ENCODE data around the gene HNRNPM.
"Not testable (repeated sequence)": the region's sequence is repeated elsewhere in the genome, so short reads cannot be mapped to it uniquely, and the experiment has no call there.

The HNRNPM gene, protein sequence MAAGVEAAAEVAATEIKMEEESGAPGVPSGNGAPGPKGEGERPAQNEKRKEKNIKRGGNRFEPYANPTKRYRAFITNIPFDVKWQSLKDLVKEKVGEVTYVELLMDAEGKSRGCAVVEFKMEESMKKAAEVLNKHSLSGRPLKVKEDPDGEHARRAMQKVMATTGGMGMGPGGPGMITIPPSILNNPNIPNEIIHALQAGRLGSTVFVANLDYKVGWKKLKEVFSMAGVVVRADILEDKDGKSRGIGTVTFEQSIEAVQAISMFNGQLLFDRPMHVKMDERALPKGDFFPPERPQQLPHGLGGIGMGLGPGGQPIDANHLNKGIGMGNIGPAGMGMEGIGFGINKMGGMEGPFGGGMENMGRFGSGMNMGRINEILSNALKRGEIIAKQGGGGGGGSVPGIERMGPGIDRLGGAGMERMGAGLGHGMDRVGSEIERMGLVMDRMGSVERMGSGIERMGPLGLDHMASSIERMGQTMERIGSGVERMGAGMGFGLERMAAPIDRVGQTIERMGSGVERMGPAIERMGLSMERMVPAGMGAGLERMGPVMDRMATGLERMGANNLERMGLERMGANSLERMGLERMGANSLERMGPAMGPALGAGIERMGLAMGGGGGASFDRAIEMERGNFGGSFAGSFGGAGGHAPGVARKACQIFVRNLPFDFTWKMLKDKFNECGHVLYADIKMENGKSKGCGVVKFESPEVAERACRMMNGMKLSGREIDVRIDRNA

DNA sequence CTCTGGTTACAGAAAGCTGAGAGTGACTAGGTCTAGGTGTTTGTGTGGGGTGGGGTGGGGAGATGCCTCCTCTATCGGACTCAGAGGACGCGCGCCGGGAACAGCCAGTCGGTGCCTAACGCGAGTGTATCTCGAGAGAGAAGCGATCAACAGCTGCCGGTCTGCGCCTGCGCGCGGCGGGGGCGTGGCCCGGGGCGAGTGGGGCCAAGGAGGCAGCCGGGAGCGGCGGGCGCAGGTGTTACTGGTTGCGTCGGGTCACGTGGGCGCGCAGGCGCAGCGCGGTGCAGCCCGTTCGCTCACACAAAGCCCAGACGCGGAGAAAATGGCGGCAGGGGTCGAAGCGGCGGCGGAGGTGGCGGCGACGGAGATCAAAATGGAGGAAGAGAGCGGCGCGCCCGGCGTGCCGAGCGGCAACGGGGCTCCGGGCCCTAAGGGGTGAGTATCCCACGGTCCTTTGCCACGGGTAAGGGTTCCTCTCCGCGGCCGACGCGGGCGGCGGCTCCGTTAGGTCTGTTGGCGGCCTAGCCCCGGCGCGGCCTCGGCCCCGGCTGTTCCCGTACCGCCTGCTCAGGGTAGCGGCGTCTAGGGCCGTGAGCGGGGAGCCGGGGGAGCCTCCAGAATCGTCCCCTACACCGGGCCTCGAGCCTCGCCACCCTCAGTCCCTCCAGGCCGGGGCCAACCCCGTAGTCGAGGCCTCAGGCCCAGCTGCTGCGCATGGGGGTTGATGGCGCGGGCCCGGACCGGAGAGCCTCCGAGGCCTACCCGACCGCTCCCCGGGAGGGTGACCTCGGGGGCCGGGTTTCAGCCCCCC, at the start of gene HNRNPM:
Gene HNRNPM, plus strand, starts transcription at position 299 of the 811 bp plus-strand sequence. Its CDS starts 24 bp downstream, at position 323.
- peak; percentile 100 for DNase-seq (ENCODE audit: low spot score)

DNA sequence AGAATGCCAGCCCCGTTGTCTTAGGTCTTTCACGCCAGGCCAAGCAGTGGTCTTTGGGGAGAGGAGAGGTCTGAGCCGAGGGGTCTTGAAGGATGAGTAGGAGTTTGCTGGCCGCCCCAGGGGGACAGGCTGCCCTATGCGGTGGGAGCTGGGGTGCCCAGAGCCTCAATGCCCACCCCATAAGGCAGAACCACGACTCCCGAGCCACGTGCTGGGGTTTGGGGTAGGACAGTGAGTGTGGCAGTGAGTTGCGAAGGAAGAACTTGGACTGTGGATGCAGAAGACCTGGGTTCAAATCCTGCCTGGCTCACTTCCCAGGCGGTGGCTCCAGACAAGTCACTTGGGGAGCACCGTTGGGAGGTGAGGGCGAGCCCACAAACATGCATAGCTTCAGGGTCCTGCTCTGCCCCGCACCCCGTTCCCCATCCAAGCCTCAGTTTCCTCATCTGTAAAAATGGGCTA, 49.1 kb upstream of the HNRNPM start:
- DNase-seq (ENCODE audit: low spot score): no peak

DNA sequence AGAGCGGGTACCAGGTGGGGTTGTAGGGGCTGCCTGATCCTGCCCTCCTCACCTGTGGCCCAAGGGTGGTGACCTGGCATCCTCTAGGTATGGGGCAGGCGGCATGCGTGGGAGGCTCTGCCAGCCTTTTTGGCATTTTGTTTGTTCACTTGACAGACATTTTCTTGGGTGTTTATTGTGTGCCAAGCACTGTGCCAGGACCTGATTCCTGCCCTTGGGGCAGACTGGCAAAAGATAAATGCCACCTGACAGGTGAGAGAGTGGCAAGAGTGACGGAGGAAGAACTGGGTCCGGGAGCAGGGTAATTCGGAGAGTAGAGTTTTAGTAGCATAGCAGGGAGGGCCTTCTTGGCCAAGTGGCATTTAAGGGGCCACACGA, 48.6 kb upstream of the HNRNPM start:
- DNase-seq (ENCODE audit: low spot score): no peak

DNA sequence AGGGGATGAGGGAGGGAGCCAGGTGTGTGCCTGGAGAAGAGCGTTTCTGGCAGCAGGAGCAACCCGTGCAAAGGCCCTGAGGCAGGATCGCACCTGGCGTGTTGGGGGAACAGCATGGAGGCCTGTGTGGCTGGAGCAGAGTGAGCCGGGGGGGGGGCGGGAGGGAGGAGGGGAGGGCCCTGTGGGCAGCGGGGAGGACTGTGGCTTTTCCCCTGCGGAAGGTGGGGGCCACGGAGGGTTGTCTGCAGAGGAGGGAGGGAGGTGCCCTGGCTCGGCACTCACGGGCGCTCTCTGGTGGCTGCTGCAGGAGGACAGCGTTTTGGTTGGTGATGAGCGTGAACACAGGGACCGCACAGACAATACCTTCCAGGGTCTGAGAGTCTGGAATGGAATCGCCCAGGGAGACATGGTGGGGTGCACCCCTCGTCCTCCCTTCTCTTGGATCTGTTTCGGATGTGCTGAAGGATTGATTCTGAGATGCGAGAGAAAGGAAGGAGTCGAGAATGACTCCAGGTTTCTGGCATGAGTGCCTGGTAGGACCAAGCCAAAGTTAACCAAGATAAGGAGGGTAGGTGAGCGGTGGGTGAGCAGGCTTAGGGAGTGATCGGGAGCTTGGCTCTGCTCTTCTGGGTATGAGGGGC, 48.1 kb upstream of the HNRNPM start:
- peak; percentile 50 for DNase-seq (ENCODE audit: low spot score)

DNA sequence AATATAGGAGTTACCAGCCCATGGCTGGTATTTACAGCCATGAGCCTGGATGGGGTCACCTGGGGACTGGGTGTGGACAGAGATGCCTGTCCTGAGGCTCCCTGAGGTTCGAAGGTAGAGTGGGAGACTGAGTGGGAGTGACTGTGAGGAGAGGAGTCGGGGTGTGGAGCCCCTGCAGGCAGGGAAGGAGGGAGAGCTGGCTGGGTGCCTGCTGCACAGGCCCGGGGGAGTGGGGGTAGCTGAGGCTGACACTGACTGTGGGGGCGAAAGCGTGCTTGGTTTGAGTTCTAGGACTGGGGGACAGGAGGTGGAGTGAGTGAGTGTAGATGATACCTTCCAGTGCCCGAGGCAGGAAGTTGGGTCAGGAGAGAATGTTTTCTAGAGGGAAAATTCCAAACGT, 47.5 kb upstream of the HNRNPM start:
- no peak for DNase-seq (ENCODE audit: low spot score)

DNA sequence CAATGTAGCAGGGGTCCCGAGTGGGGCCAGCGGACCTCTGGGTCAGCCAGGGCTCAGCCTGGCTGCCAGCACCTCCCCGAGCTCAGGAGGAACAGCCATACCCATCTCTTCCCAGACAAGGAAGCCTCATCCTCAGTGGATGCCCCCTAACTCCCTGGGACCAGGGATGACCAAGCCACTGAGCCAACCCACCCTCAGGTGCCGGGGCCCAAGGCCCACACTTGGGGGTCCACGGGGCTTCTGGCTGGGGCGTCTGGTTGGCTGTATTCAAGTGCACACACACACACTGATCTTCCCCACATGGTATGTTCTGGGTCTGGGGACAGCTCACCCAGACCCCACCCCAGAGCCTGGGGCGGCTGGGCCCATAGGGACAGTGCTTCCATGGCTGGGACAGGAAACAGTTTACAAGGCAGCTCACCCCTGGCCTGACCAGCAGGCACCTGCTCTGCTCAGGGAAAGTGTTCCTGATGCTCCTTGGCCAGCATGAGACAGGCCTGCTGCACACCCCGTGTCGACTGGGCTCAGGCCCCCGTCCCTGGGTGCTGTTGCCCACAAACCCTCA, 46.9 kb upstream of the HNRNPM start:
- DNase-seq (ENCODE audit: low spot score): no peak

DNA sequence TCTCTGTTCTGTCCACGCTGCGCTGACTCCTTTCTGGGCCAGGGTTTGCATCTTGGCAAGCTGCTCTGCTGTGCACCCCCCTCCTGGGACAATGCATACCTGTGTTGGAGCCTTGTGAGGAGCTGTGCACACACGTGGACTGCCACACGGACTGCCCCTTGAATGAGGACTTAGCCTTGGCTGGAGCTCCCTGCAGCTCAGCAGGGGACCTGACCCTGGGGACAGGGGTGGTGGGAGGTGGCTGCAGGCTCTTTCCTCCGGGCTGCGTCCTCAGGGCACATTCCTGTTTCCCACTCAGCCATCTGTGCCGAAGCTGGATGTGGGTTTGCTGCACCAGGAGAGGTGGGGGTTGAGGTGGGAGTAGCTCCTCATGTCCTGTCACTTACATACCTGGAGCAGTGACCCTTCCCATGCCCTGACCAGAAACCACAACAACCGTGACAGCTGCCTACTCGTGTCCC, 46.4 kb upstream of the HNRNPM start:
- no peak for DNase-seq (ENCODE audit: low spot score)

DNA sequence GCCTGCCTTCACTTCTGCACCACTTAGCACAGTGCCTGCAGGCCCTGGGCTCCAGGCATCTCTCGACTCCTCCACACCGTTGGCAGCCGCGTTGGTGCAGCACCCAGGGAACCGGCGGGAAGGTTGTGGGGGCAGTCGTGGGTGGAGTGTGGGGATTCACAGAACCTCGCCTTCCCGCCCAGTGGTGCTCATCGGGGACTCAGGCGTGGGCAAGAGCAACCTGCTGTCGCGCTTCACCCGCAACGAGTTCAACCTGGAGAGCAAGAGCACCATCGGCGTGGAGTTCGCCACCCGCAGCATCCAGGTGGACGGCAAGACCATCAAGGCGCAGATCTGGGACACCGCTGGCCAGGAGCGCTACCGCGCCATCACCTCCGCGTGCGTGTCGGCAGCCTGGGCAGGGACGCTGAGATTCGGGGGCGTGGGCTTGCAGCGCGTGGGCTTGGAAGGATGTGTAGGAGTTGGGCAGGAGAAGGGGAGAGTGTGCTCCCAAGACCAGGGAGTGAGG, 45.0 kb upstream of the HNRNPM start:
- DNase-seq (ENCODE audit: low spot score): no peak

DNA sequence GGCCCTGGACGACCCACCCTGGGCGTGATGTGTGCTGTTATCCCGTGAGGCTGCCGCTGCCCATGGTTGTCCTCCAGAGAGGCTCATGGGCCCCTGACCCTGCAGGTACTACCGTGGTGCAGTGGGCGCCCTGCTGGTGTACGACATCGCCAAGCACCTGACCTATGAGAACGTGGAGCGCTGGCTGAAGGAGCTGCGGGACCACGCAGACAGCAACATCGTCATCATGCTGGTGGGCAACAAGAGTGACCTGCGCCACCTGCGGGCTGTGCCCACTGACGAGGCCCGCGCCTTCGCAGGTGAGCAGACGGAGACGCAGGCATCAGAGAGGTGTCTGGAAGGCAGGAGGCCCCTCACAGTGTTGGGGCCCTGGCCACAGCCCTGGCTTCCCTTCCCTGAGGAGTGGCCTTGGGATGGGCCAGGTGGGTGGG, 42.8 kb upstream of the HNRNPM start:
- DNase-seq (ENCODE audit: low spot score): no peak

DNA sequence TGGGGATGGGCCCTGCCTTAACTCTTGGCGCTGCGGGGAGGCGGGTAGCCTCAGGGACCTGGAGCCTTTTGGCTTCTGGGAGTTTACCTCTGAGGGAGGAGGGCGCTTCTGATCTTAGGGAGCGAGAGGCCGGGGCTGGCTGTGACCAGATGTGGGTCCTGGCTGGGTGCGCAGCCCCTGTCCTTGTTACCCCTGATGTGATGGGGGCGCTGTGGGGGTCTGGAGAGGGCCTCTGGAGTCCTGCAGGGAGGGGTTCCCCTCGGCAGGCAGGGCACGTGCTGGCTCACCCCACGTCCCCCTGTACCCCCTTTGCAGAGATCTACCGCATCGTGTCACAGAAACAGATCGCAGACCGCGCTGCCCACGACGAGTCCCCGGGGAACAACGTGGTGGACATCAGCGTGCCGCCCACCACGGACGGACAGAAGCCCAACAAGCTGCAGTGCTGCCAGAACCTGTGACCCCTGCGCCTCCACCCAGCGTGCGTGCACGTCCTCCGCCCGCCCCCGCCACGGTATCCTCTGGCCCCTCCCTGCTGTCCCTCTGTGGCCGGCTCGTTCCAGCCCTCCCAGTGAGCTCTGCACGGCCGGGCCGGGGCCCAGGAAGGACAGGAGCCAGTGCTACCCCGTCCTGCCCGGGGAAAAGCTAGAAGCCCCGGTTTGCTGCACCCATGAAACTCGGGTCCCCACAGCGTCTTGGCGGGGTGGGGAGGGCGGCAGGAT, 41.5 kb upstream of the HNRNPM start:
- no peak for DNase-seq (ENCODE audit: low spot score)

DNA sequence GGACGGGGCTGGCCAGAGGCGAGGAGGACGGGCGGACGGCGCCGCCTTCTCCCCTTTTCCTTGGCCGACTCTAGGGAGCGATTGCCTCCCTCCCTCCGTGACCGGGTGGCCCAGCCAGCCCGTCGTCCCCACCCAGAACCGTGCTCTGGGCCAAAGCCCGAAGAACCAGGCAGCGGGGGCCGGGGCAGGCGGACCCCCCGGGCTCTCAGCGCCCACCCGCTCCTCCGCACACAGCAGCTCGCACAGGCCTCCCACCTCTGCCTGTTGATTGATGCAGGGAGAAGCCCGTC, 41.0 kb upstream of the HNRNPM start:
- no peak for DNase-seq (ENCODE audit: low spot score)

DNA sequence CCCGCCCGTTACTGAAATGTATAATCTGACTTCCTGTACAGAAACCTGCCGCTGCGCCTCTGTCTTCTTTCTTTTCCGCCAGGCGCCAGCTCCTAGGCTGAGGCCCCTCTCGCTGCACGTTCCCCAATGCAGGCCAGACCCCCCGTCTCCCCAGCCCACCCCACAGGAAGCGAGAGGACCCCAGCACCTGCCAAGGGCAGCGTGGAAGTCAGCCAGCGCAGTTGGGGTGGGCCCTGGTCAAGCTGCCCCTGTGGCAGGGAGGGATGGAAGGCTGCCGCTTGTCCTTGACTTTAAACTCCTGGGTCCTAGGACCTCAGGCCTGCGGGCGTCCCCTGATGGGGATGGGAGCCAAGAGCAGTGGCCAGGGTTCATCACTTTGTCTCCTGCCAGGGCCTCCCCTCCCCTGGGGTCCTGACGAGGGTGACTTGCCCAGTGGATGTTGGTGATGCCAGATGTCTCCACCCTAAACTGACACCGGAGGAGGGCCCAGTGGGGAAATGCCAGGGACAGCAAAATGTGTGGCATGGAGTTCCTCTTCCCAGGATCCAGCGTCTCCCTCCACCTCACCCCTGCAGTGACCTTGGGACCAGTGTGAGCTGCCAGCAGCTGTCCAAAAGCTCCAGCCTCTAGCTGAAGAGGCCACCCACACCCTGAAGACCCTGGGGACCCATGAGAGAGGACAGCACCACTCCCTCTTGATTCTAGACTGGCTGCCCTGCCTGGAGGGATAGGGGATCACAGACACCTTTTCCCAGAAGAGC, 40.2 kb upstream of the HNRNPM start:
- no peak for DNase-seq (ENCODE audit: low spot score)

DNA sequence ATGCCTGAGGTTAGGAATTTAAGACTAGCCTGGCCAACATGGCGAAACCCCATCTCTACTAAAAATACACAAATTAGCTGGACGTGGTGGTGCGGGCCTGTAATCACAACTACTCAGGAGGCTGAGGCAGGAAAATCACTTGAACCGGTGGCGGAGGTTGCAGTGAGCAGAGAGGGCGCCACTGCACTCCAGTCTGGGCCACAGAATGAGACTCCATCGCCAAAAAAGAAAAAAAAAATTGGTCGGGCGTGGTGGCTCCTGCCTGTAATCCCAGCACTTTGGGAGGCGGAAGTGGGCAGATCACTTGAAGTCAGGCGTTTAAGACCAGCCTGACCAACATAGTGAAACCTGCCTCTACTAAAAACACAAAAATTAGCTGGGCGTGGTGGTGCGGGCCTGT, 34.1 kb upstream of the HNRNPM start:
- not testable (repeated sequence) for DNase-seq (ENCODE audit: low spot score)

DNA sequence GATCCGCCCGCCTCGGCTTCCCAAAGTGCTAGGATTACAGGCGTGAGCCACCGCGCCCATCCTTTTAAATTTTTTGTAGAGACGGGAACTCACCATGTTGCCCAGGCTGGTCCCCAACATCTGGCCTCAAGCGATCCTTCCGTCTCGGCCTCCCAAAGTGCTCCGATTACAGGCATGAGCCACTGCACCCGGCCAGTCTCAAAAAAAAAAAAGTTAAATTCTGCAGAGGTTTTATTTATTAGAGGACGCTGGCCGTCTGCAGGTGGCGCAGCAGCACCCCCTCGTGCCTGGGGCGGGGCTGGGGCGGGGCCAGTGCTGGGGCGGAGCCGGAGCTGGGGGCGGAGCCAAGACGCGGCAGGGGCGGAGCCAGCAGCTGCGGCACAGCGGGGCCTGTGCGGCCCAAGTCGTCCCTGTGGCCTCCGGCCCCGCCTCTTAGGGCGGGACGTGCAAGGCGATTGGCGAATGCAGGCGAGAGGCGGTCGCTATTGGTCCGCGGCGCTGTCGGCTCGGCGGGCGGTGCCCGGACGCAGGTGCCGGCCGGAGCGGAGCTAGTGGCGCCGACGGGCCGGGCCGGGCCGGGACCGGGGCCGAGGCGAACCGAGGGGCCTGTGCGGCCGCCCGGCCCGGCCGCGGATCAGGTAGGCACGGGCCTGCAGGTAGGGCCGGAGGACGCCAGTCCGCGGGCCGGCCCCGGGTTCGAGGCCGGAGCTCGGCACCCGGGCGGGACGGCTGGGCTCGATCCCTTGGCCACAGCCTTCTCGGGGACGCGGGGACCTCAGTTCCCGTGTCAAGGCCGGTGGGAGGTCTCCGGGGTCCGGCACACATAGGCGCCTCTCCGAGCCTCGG, 31.8 kb upstream of the HNRNPM start, which contains the start of gene MARCHF2:
Gene MARCHF2, plus strand, starts transcription at position 523 of the 846 bp plus-strand sequence. CDS start 8,536 bp downstream, outside the sequence.
- DNase-seq (ENCODE audit: low spot score): peak; percentile 95

DNA sequence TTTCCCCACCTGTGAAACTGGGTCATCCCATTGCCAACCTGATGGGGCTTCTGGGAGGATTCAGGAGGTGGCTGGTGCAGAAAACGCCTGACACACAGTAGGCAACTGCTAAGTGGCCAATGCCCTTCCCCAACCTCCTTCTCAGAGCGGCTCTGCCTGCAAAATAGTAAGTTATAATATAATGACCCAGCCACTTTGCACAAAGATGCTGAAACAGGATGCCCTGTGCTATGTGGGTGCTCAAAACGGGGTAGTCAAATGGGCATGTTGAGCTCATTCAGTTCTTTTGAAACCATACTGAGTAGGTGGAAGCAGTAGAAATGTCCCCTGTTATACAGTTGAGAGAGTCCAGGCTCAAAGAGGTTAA, 31.2 kb upstream of the HNRNPM start:
- no peak for DNase-seq (ENCODE audit: low spot score)

DNA sequence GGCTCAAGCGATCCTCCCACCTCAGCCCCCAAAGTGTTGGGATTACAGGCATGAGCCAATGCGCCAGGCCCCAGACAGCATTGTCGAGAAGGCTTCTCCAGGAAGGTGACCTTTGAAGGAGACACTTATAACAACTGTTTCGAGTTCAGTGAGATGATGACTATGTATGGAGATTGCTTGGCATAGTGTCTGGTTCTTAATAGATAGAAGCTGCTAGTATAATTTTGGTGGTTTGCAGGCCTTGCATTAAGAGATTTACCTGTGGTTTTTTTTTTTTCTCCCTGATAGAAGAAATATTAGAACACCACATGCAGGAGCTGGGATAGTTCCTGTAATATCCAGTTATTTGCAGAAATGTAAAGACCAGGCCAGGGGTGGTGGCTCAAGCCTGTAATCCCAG, 28.0 kb upstream of the HNRNPM start:
- no peak for DNase-seq (ENCODE audit: low spot score)

DNA sequence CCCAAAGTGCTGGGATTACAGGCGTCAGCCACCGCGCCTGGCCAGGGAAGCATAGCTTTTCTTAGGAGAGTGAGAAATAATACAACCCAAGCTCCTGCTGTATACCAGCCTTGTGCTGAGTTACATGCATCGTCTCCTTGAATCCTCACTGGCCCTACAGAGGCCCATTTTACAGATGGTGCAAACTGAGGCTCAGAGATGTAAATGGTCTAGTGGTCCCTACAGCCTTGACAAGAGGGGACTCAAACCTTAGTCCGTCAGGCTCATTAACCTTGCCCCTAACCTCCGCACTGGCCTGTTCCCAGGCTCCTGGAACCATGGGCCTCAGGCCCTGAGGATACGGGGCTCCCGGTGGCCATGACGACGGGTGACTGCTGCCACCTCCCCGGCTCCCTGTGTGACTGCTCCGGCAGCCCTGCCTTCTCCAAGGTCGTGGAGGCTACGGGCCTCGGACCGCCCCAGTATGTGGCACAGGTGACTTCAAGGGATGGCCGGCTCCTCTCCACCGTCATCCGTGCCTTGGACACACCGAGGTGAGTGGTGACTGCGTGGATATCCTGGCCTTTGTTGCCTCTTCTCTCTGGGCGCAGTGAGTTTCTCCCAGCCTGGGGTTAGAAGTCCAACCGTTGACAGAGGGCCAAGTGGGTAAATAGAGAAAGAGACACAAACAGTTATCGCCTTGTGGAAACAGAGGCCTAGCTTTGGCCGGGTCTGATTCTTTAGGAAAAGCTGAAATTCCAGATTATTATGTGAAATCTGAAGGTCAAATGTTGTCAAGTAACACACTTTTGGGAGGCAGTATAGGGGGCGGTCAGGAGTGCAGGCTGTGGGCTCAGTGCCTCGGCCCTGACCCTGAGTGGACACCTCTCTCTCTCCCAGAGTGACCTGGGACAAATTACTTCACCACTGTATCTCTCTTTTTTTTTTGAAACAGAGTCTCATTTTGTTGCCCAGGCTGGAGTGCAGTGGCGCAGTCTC, 23.0 kb upstream of the HNRNPM start:
- DNase-seq (ENCODE audit: low spot score): no peak

DNA sequence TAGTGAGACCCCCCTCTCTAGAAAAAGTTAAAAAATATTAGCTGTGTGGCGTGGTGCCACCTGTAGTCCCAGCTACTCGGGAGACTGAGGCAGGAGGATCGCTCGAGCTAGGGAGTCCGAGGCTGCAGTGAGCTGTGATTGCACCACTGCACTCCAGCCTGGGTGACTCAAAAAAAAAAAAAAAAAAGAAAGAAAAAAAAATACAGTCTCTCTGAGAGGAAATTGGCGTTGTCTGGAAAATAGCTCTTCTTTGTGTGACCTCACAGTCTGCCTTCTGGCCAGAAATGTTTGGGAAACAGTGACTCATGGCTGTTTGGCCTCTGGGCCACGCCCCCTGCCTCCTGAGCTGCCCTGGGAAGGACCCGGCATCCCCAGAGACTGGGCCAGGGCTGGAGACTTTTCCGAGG, 21.0 kb upstream of the HNRNPM start:
- DNase-seq (ENCODE audit: low spot score): no peak
